GM21619 (cell line): ENCODE data around the gene SLC6A13.
"Not testable (repeated sequence)": the region's sequence is repeated elsewhere in the genome, so short reads cannot be mapped to it uniquely, and the experiment has no call there.

Experiments
- ATAC-seq: cut with Tn5 transposase; IDR thresholded peaks from one replicate; pipeline ENCODE4 v1.9.1; 2021; ENCODE audit not compliant: unreplicated experiment

Gene SLC6A13

DNA sequence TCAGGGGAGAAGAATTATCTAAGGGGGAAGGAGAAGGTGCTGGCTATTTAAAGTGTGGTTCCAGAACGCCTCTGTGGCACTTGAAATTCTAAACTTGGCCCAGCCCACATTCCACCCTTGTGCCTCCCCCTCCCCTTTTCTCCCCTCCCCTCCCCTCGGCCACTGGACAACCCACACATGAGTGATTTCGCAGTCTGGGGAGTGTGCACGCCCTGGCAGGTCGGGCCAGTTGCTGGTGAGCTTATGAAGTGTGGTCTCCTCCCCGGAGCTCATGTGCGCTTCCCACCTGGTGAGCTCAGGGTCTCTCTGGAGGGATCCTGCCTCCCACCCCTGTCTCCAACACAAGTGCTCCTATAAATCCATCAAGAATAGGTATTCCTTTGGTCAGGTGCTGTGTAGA lies at the start of gene SLC6A13:
TSS of gene SLC6A13 (minus strand) at position 20 of the 400 bp plus-strand sequence. CDS start 2,784 bp downstream, outside the sequence.
- no peak for ATAC-seq

GRCh38 chr12:308511-308910 lies 45.9 kb upstream of the SLC6A13 start:
- no peak for ATAC-seq

- ATAC-seq, result no peak
Observed at GRCh38 chr12:307406-307805, 44.8 kb upstream of the SLC6A13 start.

- ATAC-seq, result no peak
Observed at GRCh38 chr12:304805-305204, 42.2 kb upstream of the SLC6A13 start.

DNA sequence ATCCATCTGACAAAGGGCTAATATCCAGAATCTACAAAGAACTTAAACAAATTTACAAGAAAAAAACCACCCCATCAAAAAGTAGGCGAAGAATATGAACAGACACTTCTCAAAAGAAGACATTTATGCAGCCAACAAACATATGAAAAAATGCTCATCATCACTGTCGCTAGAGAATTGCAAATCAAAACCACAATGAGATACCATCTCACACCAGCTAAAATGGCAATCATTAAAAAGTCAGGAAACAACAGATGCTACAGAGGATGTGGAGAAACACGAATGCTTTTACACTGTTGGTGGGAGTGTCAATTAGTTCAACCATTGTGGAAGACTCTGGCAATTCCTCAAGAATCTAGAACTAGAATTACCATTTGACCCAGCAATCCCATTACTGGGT lies 40.1 kb upstream of the SLC6A13 start:
- ATAC-seq, result not testable (repeated sequence)

DNA sequence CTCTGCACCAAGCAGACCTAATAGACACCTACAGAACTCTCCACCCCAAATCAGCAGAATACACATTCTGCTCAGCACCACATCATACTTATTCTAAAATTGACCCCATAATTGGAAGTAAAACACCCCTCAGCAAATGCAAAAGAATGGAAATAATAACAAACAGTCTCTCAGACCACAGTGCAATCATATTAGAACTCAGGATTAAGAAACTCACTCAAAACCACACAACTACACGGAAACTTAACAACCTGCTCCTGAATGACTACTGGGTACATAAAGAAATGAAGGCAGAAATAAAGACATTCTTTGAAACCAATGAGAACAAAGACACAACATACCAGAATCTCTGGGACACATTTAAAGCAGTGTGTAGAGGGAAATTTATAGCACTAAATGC lies 37.5 kb upstream of the SLC6A13 start:
- ATAC-seq, result not testable (repeated sequence)

DNA sequence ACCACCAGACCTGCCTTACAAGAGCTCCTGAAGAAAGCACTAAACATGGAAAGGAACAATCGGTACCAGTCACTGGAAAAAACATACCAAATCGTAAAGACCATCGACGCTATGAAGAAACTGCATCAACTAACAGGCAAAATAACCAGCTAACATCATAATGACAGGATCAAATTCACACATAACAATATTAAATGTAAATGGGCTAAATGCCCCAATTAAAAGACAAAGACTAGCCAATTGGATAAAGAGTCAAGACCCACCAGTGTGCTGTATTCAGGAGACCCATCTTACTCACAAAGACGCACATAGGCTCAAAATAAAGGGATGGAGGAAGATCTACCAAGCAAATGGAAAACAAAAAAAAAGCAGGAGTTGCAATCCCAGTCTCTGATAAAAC lies 36.9 kb upstream of the SLC6A13 start:
- ATAC-seq, result not testable (repeated sequence)

DNA sequence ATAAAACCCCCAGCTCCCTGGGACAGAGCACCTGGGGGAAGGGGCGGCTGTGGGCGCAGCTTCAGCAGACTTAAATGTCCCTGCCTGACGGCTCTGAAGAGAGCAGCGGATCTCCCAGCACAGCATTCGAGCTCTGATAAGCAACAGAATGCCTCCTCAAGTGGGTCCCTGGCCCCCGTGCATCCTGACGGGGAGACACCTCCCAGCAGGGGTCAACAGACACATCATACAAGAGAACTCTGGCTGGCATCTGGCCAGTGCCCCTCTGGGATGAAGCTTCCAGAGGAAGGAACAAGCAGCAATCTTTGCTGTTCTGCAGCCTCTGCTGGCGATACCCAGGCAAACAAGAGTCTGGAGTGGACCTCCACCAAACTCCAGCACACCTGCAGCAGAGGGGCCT lies 35.4 kb upstream of the SLC6A13 start:
- ATAC-seq, result not testable (repeated sequence)

DNA sequence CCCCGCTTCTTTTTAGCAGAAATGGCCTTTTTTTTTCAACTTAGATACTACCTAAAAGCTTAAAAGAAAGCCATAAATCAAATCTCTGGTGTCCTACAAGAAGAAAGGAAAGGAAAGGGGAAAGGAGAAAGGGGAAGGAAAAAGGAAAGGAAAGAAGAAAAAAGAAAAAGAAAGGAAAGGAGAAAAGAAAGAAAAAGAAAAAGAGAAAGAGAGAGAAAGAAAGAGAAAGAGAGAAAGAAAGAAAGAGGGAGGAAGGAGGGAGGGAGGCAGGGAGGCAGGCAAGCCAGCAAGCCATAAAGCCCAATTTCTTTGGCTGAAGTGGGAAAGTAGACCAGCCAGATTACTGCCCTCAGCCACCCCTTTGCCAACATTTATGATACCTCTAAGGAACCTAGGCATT lies 32.5 kb upstream of the SLC6A13 start:
- ATAC-seq, result no peak

DNA sequence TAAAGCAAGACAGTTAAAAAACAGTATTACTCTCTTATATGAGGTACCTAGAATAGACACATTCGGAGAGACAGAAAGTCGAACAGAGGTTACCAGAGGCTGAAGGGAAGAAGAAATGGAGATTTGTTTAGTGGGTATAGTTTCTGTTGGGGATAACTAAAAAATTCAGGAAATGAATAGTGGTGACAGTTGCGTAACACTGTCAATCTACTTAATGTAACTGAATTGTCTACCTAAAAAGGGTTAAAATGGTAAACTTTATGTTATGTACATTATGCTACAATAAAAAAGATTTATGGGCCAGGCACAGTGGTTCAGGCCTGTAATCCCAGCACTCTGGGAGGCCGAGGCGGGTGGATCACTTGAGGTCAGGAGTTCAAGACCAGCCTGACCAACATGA lies 30.6 kb upstream of the SLC6A13 start:
- no peak for ATAC-seq

DNA sequence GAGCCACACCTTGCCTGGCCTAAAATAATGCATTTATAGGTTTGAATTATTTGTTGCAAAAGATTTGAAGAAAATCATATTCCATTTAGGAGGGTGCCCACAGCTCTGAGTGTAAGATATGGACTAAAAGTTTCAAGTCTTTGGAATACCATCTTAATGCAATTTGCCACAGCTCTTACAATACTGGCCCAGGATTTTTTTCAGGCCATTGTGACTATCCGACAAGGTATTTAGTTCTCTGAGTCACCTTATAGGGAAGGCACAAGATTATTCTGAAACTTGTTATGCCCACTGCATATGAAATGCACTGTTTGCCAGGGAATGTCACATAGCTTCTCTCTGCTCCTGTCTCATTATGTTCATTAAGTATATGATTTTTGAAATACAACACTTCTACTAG lies 29.6 kb upstream of the SLC6A13 start:
- no peak for ATAC-seq

DNA sequence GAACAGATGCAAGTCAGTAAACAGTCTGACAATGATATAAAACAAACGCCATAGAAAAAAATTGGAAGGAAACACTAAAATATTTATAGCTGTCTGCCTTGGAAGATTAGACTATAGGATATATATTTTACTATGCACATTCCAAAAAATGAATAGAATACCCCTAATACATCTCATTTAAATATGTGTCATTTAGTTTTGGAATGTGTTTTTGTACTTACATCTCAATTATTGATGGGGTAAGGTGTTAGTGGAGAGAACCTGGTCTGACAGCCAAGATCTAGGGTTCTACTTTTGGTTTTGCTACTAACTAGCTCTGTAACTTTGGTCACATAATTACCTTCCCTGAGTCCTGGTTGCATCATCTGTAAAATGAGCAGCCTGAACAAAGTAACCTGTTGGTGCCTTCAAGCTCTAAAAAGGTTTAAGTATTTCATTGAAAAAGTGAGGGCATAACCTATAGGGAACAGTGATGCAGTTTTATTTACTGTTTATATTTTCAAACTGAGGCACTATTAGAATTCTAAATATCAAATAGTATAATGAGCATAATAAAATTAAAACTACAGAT lies 28.6 kb upstream of the SLC6A13 start:
- ATAC-seq, result no peak

- ATAC-seq, result no peak
Observed at GRCh38 chr12:288687-289086, 26.1 kb upstream of the SLC6A13 start.

- ATAC-seq, result no peak
Observed at GRCh38 chr12:286531-287300, 24.1 kb upstream of the SLC6A13 start.

DNA sequence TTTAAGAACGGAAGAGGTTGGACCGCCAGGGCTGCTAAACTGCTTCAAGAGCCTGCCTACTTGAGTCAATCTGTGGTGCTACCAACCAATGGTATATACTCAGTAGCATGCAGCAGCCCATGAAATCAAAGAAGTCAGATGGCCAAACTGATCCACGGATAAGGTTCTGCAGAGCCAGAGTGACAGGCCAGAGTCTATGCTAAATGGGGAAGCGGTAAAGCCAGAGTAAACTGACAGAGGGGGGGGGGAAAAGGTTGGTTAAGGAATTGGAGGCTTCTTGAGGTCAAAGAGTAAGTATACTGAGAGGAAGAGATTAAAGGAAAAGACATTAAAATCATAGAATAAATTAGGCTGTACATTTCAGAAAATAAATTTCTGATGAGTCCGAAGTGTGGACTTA lies 15.4 kb upstream of the SLC6A13 start:
- no peak for ATAC-seq

- no peak for ATAC-seq
Observed at GRCh38 chr12:275812-276211, 13.2 kb upstream of the SLC6A13 start.

- ATAC-seq, result no peak
Observed at GRCh38 chr12:273382-273781, 10.7 kb upstream of the SLC6A13 start.

DNA sequence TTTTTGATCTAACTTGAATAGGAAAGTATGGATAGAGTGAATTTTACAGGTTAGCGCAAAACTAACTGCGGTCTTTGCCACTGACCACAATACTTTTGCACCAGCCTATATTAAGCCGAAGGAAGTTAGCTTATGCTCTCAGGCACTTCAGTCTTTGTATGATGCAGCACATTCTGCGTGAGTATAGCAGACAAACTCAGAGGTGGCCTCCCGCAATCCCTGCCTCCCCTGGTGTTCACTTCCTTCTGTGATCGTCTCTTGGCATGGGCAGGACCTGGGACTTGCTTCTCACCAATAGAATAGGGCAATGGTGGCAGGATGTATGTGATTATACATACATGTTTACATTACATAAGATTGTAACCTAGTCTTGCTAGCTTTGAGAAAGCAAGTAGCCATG lies 10.3 kb upstream of the SLC6A13 start:
- no peak for ATAC-seq

- ATAC-seq, result no peak
Observed at GRCh38 chr12:271161-271560, 8.5 kb upstream of the SLC6A13 start.

- ATAC-seq, result no peak
Observed at GRCh38 chr12:269191-269590, 6.6 kb upstream of the SLC6A13 start.

- ATAC-seq, result no peak
Observed at GRCh38 chr12:268483-268840, 5.8 kb upstream of the SLC6A13 start.

DNA sequence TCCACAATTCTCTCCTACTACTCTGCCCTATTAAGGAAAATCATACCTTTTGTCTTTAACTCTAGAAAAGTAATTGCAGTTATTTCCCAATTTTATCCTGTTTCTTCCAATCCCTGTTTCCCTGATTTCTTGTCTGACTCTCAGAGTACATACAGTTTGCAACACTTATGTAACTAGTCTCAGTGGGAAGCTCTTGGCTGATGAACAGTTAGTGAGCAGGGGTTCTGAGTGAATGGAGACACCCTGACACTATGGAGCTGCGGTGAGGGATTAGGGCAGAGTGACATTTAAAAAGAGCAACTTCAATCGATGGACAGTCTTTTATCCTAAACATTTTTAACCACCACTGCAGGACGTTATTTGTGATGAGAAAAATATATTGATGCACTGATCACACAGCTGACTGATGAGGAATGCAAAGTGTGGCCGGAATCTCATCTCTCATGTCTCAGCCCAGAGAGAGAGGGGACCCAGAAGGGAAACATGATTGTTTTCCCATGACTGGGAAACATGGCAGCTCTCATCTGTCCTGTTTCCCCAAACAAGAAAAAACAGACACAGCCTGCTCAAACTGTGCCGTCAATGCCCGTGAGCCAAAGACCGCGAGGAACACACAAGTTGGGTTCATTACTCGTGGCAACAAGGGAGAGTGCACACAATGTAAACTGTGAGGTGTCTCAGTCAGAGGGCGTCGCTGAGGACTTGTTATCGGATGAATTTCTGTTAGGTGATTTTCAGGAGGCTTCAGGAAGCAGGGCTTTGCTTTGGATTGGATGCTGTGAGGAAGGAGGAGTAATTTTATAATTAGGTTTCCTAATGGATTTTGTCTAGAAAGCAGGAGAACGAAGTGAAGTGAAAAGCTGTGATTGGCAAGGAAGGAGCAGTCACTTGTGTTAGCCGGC lies 5.2 kb upstream of the SLC6A13 start:
- ATAC-seq, result no peak
